Vagina (tissue), 2 donors: Measurements from ENCODE around the gene NAP1L1. TPM values are rescaled to one million over a fixed set of nuclear protein-coding genes. Genes with fewer than 3 reads are reported as not detected.

ENCODE experiments used
- DNase-seq, 2 donors: peaks; one replicate each; pipeline ENCODE4 v3.0.0-alpha.2; 2017; ENCODE audit errors: extremely low spot score in 2 of 2
- H3K27ac ChIP-seq: fragments of 200-600 bp; sonication (generic); one replicate; pipeline ENCODE4 v1.5.1; 2019
- H3K27me3 ChIP-seq: fragments of 200-600 bp; sonication (generic); one replicate; pipeline ENCODE4 v1.5.1; 2019
- H3K36me3 ChIP-seq, 2 donors: fragments of 200-600 bp; sonication (generic); one replicate each; pipeline ENCODE4 v1.5.1; 2017 to 2019
- H3K4me1 ChIP-seq: fragments of 200-600 bp; sonication (generic); one replicate; pipeline ENCODE4 v1.5.1; 2019
- H3K4me3 ChIP-seq, 2 donors: fragments of 200-600 bp; sonication (generic); 1 replicate in 1 of 2; 2 replicates in 1 of 2; pipeline ENCODE4 v1.5.1; 2016 to 2019
- H3K9me3 ChIP-seq: fragments of 200-600 bp; sonication (generic); one replicate; pipeline ENCODE4 v1.5.1; 2019
- CTCF ChIP-seq, 3 experiments: fragments of 450-650 bp in 2 of 3; fragments of 200-600 bp in 1 of 3; sonication (generic) in 1 of 3; IDR thresholded peaks; one replicate each; pipeline ENCODE4 v1.5.1; 2017 to 2019; ENCODE audit warnings: antibody characterized with exemption in 3 of 3, mild to moderate bottlenecking in 2 of 3, moderate library complexity in 2 of 3
- POLR2A ChIP-seq, 2 donors: fragments of 450-650 bp; IDR thresholded peaks; one replicate each; pipeline ENCODE4 v1.6.1; 2017; ENCODE audit warnings: antibody characterized with exemption in 2 of 2, mild to moderate bottlenecking in 2 of 2, moderate library complexity in 2 of 2
- POLR2AphosphoS5 ChIP-seq, 2 donors: sonication (generic); formaldehyde crosslinking; IDR thresholded peaks; one replicate each; pipeline ENCODE4 v1.9.0; 2017; ENCODE audit warnings: antibody characterized with exemption in 2 of 2, mild to moderate bottlenecking in 2 of 2, low read depth in 1 of 2; ENCODE audit not compliant: insufficient read depth in 1 of 2
- intact Hi-C: fragments of 100-400 bp; cut with DNase I; formaldehyde crosslinking; loops from one replicate; pipeline ENCODE4 v1.15.1; 2023
- total RNA-seq: library from RNA; depleted of rRNA; stranded (reverse); fragments of >200 nt; gene quantifications from one replicate; pipeline ENCODE4 v1.2.3, GENCODE V29; 2016

NAP1L1 gene
- total RNA-seq, 1 donor from 2014 or later, result 318 TPM

GRCh38 chr12:76040461-76040860, 44.0 kb downstream of the NAP1L1 start:
- Histone ChIP-seq H3K36me3 (no peaks in the 10 kb centered on the region), H3K9me3 (no peaks in the 10 kb centered on the region), H3K27me3 (no peaks in the 10 kb centered on the region), H3K27ac (no peak overlapping the region), H3K4me3 (no peak overlapping the region), H3K4me1 (no peaks in the 10 kb centered on the region)
- intact Hi-C loops, result no loop called here
- TF ChIP-seq POLR2AphosphoS5 (IDR thresholded peaks at IDR 0.05; ENCODE audit: insufficient read depth in 1 of 2, low read depth in 1 of 2) (no peak), CTCF (IDR thresholded peaks at IDR 0.05) (no peak), POLR2A (IDR thresholded peaks at IDR 0.05) (no peak)
- no peak for DNase-seq

- Histone ChIP-seq H3K9me3 (no peaks in the 10 kb centered on the region), H3K27ac (no peak overlapping the region), H3K27me3 (no peaks in the 10 kb centered on the region), H3K36me3 (no peaks in the 10 kb centered on the region), H3K4me1 (no peaks in the 10 kb centered on the region), H3K4me3 (no peak overlapping the region)
- intact Hi-C loops, result loop anchor here (5.0 kb wide), 1 partner anchor 511 kb away; no protein-coding TSS in a partner anchor
- DNase-seq, result no peak
- TF ChIP-seq CTCF (IDR thresholded peaks at IDR 0.05), result no peak
- no peak for TF ChIP-seq POLR2A (IDR thresholded peaks at IDR 0.05)
- TF ChIP-seq POLR2AphosphoS5 (IDR thresholded peaks at IDR 0.05; ENCODE audit: insufficient read depth in 1 of 2, low read depth in 1 of 2), result no peak
These were observed 46.3 kb downstream of the NAP1L1 start for GRCh38 chr12:76038176-76038575.

GRCh38 chr12:76037130-76038103, 47.1 kb downstream of the NAP1L1 start:
- intact Hi-C loops, result loop anchor here (5.0 kb wide), 1 partner anchor 510 kb away; no protein-coding TSS in a partner anchor
- H3K27me3 ChIP-seq, result no peaks in the 10 kb centered on the region
- TF ChIP-seq POLR2AphosphoS5 (IDR thresholded peaks at IDR 0.05; ENCODE audit: insufficient read depth in 1 of 2, low read depth in 1 of 2) (peak in 1 of 2 donors; percentile 19), POLR2A (IDR thresholded peaks at IDR 0.05) (no peak), CTCF (IDR thresholded peaks at IDR 0.05) (peak; percentile 63 to 82 (median 74))
- peaks cover 6% of the 10 kb centered on the region for H3K4me1 ChIP-seq
- H3K27ac ChIP-seq, result no peak overlapping the region
- H3K4me3 ChIP-seq, result no peak overlapping the region
- DNase-seq, result no peak
- no peaks in the 10 kb centered on the region for H3K9me3 ChIP-seq
- no peaks in the 10 kb centered on the region for H3K36me3 ChIP-seq

- no peak overlapping the region for H3K4me3 ChIP-seq
- H3K9me3 ChIP-seq, result no peaks in the 10 kb centered on the region
- intact Hi-C loops, result loop anchor here (5.0 kb wide), 1 partner anchor 508 kb away; no protein-coding TSS in a partner anchor
- DNase-seq, result no peak
- TF ChIP-seq POLR2A (IDR thresholded peaks at IDR 0.05), result no peak
- no peak for TF ChIP-seq POLR2AphosphoS5 (IDR thresholded peaks at IDR 0.05; ENCODE audit: insufficient read depth in 1 of 2, low read depth in 1 of 2)
- no peak for TF ChIP-seq CTCF (IDR thresholded peaks at IDR 0.05)
- H3K27ac ChIP-seq, result no peak overlapping the region
- H3K36me3 ChIP-seq, result no peaks in the 10 kb centered on the region
- H3K4me1 ChIP-seq, result peaks cover 8% of the 10 kb centered on the region
- no peaks in the 10 kb centered on the region for H3K27me3 ChIP-seq
These were observed 49.4 kb downstream of the NAP1L1 start for GRCh38 chr12:76035045-76035444.
